Neural cell (in vitro differentiated cells): ENCODE results near the gene MFSD1. TPM values are rescaled to one million over a fixed set of nuclear protein-coding genes. Genes with fewer than 3 reads are reported as not detected.

Source experiments
- H2AFZ ChIP-seq: fragments of 200-600, 300-800 bp; sonication (generic), shearing (Covaris generic); 2 replicates; pipeline ENCODE4 v1.6.0; 2014; ENCODE audit warnings: low read depth, mild to moderate bottlenecking, antibody characterized with exemption, low read length, moderate library complexity
- H3F3A ChIP-seq: fragments of 200-600 bp; shearing (Covaris generic); 2 replicates; pipeline ENCODE4 v1.6.1; 2016; ENCODE audit warnings: mild to moderate bottlenecking, moderate library complexity, mixed read lengths, antibody characterized with exemption, low read length; ENCODE audit not compliant: insufficient read depth, poor library complexity, severe bottlenecking
- H3K27ac ChIP-seq: fragments of 200-600, 300-800 bp; sonication (generic), shearing (Covaris generic); 2 replicates; pipeline ENCODE4 v1.5.1; 2014; ENCODE audit warnings: mild to moderate bottlenecking, low read length, moderate library complexity
- H3K27me3 ChIP-seq: fragments of 300-800, 200-600 bp; sonication (generic), shearing (Covaris generic); 2 replicates; pipeline ENCODE4 v1.6.0; 2014; ENCODE audit warnings: mild to moderate bottlenecking, low read depth, low read length, moderate library complexity; ENCODE audit not compliant: insufficient read depth
- H3K36me3 ChIP-seq: fragments of 300-800, 200-600 bp; sonication (generic), shearing (Covaris generic); 2 replicates; pipeline ENCODE4 v1.5.1; 2014; ENCODE audit warnings: mild to moderate bottlenecking, antibody characterized with exemption, low read length, moderate library complexity; ENCODE audit not compliant: insufficient read depth
- H3K4me2 ChIP-seq: fragments of 300-800, 200-600 bp; sonication (generic), shearing (Covaris generic); 2 replicates; pipeline ENCODE4 v1.6.0; 2014; ENCODE audit warnings: mild to moderate bottlenecking, low read length
- H3K4me3 ChIP-seq: fragments of 300-800, 200-600 bp; sonication (generic), shearing (Covaris generic); 2 replicates; pipeline ENCODE4 v1.5.1; 2014; ENCODE audit warnings: mild to moderate bottlenecking, low read length, moderate library complexity
- H3K79me2 ChIP-seq: fragments of 200-600 bp; shearing (Covaris generic); replicated peaks from 2 replicates; pipeline ENCODE4 v1.6.0; 2014; ENCODE audit warnings: mild to moderate bottlenecking, low read length, moderate library complexity; ENCODE audit not compliant: insufficient read depth
- H3K9ac ChIP-seq: fragments of 300-800, 200-600 bp; sonication (generic), shearing (Covaris generic); 2 replicates; pipeline ENCODE4 v1.6.1; 2016; ENCODE audit warnings: mild to moderate bottlenecking, low read length, mixed read lengths
- H3K9me2 ChIP-seq: fragments of 200-600 bp; shearing (Covaris generic); 2 replicates; pipeline ENCODE4 v1.6.1; 2016; ENCODE audit warnings: mild to moderate bottlenecking, low read length, mixed read lengths; ENCODE audit not compliant: insufficient read depth
- H3K9me3 ChIP-seq: fragments of 200-600, 300-800 bp; sonication (generic), shearing (Covaris generic); 2 replicates; pipeline ENCODE4 v1.6.1; 2016; ENCODE audit warnings: mild to moderate bottlenecking, mixed run types, low read length, moderate library complexity, mixed read lengths
- H4K20me1 ChIP-seq: fragments of 200-600 bp; shearing (Covaris generic); 2 replicates; pipeline ENCODE4 v1.6.1; 2016; ENCODE audit warnings: mild to moderate bottlenecking, mixed run types; ENCODE audit not compliant: insufficient read depth
- CTCF ChIP-seq: fragments of 450-650 bp; IDR thresholded peaks from 2 replicates; pipeline ENCODE4 v1.5.1; 2014; ENCODE audit warnings: antibody characterized with exemption, mild to moderate bottlenecking, moderate library complexity; ENCODE audit not compliant: poor library complexity, severe bottlenecking
- EP300 ChIP-seq: fragments of 450-650 bp; conservative IDR thresholded peaks from 2 replicates; pipeline ENCODE4 v1.6.1; 2014; ENCODE audit warnings: antibody characterized with exemption, mild to moderate bottlenecking, moderate library complexity; ENCODE audit not compliant: poor library complexity, severe bottlenecking
- EZH2 ChIP-seq: fragments of 200-600, 300-800 bp; shearing (Covaris generic), sonication (generic); IDR thresholded peaks from 2 replicates; pipeline ENCODE4 v1.6.1; 2014; ENCODE audit warnings: antibody characterized with exemption, low read length, borderline replicate concordance, mild to moderate bottlenecking; ENCODE audit not compliant: insufficient read depth, poor library complexity, severe bottlenecking
- MXI1 ChIP-seq: fragments of 450-650 bp; conservative IDR thresholded peaks from 2 replicates; pipeline ENCODE4 v1.6.1; 2014; ENCODE audit warnings: antibody characterized with exemption, mild to moderate bottlenecking; ENCODE audit not compliant: poor library complexity, severe bottlenecking
- POLR2AphosphoS5 ChIP-seq: IDR thresholded peaks from 2 replicates; pipeline ENCODE4 v1.6.1; 2012
- RAD21 ChIP-seq: fragments of 450-650 bp; conservative IDR thresholded peaks from 2 replicates; pipeline ENCODE4 v1.6.1; 2014; ENCODE audit warnings: antibody characterized with exemption, mild to moderate bottlenecking, moderate library complexity
- REST ChIP-seq: IDR thresholded peaks from 2 replicates; pipeline ENCODE4 v1.6.1; 2012; ENCODE audit warnings: borderline replicate concordance
- SMC3 ChIP-seq: fragments of 450-650 bp; conservative IDR thresholded peaks from 2 replicates; pipeline ENCODE4 v1.6.1; 2014; ENCODE audit warnings: antibody characterized with exemption, mild to moderate bottlenecking, moderate library complexity; ENCODE audit not compliant: poor library complexity
- TAF1 ChIP-seq: IDR thresholded peaks from 2 replicates; pipeline ENCODE4 v1.6.1; 2012; ENCODE audit warnings: low read depth
- polyA plus RNA-seq: library from polyadenylated mRNA; depleted of rRNA; stranded (reverse); fragments of >200 nt; gene quantifications from 2 replicates; pipeline ENCODE4 v1.2.3, GENCODE V29; 2014

The MFSD1 gene
- polyA plus RNA-seq, 1 donor from 2014 or later: 107 TPM

DNA sequence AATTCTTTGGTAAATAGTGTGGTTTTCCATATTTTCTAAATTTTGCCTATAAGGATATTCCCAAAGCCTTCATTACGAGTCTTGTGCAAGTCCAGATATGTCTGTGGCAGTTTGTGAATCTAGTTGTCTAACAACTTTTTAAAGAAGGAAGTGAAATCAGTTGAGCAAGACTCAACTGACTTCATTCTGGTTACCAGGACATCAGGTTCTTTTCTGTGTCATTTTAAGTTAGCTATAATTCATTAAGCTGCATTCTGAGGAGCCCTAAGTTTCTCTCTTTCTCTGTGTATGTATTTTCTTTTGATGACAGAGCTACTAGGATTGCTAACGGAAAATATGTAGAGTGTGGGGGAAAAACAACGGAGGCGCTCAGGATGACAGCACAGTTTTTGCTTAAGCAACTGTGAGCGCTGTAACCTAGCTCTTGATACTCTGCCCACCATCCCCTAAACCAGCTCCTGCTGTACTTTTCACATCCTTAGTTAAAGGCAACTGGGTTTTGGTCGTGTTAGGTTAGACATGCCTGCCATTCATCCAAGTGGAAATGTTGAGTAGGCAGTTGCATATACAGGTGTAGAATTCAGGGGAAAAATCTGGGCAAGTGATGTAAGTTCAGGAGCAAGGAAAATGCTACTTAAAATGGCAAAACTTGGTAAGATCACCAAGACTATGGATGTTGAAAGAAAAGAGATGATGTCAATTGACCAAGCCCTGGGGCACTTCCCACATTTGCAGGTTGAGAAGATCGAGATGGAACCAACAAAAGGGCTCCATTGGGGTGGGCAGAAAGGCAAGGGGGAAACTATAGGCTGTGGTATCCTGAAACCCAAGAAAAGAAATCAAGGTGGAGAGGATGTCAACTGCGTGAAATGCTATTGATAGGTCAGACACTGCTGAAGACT is 9.2 kb downstream of the MFSD1 start:
- Histone ChIP-seq H3F3A (no peaks in the 10 kb centered on the region), H3K9me2 (no peaks in the 10 kb centered on the region), H3K4me2 (no peak overlapping the region), H3K79me2 (no peaks in the 10 kb centered on the region), H4K20me1 (no peaks in the 10 kb centered on the region), H3K36me3 (peaks cover 7% of the 10 kb centered on the region), H3K9me3 (no peaks in the 10 kb centered on the region), H3K4me3 (no peak overlapping the region), H3K27ac (no peak overlapping the region), H3K9ac (no peak overlapping the region), H2AFZ (no peak overlapping the region), H3K27me3 (no peaks in the 10 kb centered on the region)
- TF ChIP-seq TAF1 (no peak), CTCF (no peak), MXI1 (no peak), SMC3 (no peak), RAD21 (no peak), EZH2 (no peak), REST (no peak), EP300 (no peak), POLR2AphosphoS5 (no peak)

- no peak overlapping the region for H3K27ac ChIP-seq
- H4K20me1 ChIP-seq: no peaks in the 10 kb centered on the region
- H3K9me3 ChIP-seq: no peaks in the 10 kb centered on the region
- H3F3A ChIP-seq: no peaks in the 10 kb centered on the region
- H3K36me3 ChIP-seq: no peaks in the 10 kb centered on the region
- H3K79me2 ChIP-seq: no peaks in the 10 kb centered on the region
- no peaks in the 10 kb centered on the region for H3K27me3 ChIP-seq
- H3K4me2 ChIP-seq: no peak overlapping the region
- TF ChIP-seq EZH2 (no peak), TAF1 (no peak), EP300 (no peak), REST (no peak), MXI1 (no peak), POLR2AphosphoS5 (no peak), RAD21 (no peak), SMC3 (no peak), CTCF (no peak)
- H3K9me2 ChIP-seq: no peaks in the 10 kb centered on the region
- no peak overlapping the region for H3K9ac ChIP-seq
- no peak overlapping the region for H2AFZ ChIP-seq
- no peak overlapping the region for H3K4me3 ChIP-seq
Measured at GRCh38 chr3:158819282-158819681, 17.4 kb downstream of the MFSD1 start.
